Osteocyte (in vitro differentiated cells): ENCODE measurements around the gene TNXB. TPM values are rescaled to one million over a fixed set of nuclear protein-coding genes. Genes with fewer than 3 reads are reported as not detected.
A peak's percentile ranks its signal among the peaks of the same experiment; 100 is the strongest.

ENCODE experiments used
- DNase-seq: peaks from one replicate; pipeline ENCODE4 v3.0.0; 2021; ENCODE audit warnings: mixed read lengths; ENCODE audit not compliant: unreplicated experiment; ENCODE audit errors: extremely low spot score
- H3K27ac Mint-ChIP-seq: one replicate; pipeline ENCODE4 v1.8.0; 2021; ENCODE audit warnings: mild to moderate bottlenecking, mixed read lengths; ENCODE audit not compliant: unreplicated experiment
- H3K27me3 Mint-ChIP-seq: one replicate; pipeline ENCODE4 v1.8.0; 2021; ENCODE audit warnings: mixed read lengths; ENCODE audit not compliant: unreplicated experiment
- H3K36me3 Mint-ChIP-seq: one replicate; pipeline ENCODE4 v1.8.0; 2021; ENCODE audit warnings: mixed read lengths; ENCODE audit not compliant: unreplicated experiment
- H3K4me1 Mint-ChIP-seq: one replicate; pipeline ENCODE4 v1.8.0; 2021; ENCODE audit warnings: mixed read lengths; ENCODE audit not compliant: unreplicated experiment
- H3K4me3 Mint-ChIP-seq: one replicate; pipeline ENCODE4 v1.8.0; 2021; ENCODE audit warnings: mild to moderate bottlenecking, moderate library complexity, mixed read lengths; ENCODE audit not compliant: unreplicated experiment
- H3K9me3 Mint-ChIP-seq: one replicate; pipeline ENCODE4 v1.8.0; 2021; ENCODE audit warnings: mixed read lengths; ENCODE audit not compliant: unreplicated experiment
- total RNA-seq: library from RNA; stranded (reverse); gene quantifications from 2 replicates; pipeline ENCODE4 v1.2.1, GENCODE V29; 2021
- TF ChIP-seq, protein P1 (sequence below): fragments of 200-600 bp; sonication (generic); IDR thresholded peaks from 2 replicates; pipeline ENCODE4 v1.5.0; 2021; ENCODE audit warnings: antibody characterized with exemption, mild to moderate bottlenecking, moderate library complexity

TNXB gene
- total RNA-seq, 1 donor from 2014 or later: 13.9 TPM

DNA sequence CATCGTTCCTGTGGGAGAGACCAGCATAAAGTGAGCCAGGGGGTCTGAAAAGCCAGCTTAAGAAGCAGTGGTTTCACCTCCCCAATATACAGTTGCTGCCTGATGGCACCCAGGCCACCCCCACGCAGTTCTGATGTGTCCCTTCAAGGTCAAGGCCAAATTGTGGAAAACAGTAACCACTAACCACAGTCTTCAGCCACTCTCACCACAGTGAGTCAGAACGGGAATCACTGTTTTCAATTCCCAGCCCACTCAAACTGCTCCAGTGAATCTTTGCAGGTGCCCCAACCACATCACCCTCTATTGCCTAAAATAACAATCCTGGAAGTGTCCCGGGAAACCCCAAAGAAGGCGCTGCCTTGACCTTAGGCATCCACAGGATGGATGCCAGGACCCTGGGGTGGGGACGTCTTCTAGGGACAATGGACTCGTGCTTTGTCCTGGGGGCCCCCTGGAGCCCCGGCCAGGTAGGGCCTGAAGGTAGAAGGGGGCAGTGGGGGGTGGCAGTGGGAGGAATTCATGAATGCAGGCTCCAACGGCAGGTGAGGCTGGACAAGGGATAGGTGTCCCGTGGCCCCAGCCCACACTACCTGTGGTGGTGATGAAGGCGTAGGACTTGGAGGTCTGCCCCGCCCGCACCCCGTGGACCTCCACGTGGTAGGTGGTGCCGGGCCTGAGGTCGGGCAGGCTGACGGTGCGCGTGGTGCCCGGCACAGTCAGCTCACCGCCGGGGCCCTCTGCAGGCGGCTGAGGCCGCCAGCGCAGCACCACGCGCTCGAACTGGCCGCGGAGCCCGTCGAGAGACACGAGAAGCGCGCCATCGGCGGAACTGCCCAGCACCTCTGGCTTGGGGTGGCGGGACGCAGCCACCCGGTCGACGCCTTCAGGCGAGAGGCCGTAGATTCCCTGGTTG, 22.2 kb downstream of the TNXB start:
- H3K27ac Mint-ChIP-seq: peak overlapping the region; percentile 44
- DNase-seq: no peak
- no peaks in the 10 kb centered on the region for H3K36me3 Mint-ChIP-seq
- H3K9me3 Mint-ChIP-seq: no peaks in the 10 kb centered on the region
- no peak overlapping the region for H3K4me3 Mint-ChIP-seq
- H3K4me1 Mint-ChIP-seq: peaks cover 36% of the 10 kb centered on the region
- H3K27me3 Mint-ChIP-seq: peaks cover 3% of the 10 kb centered on the region
- TF ChIP-seq, protein P1, sequence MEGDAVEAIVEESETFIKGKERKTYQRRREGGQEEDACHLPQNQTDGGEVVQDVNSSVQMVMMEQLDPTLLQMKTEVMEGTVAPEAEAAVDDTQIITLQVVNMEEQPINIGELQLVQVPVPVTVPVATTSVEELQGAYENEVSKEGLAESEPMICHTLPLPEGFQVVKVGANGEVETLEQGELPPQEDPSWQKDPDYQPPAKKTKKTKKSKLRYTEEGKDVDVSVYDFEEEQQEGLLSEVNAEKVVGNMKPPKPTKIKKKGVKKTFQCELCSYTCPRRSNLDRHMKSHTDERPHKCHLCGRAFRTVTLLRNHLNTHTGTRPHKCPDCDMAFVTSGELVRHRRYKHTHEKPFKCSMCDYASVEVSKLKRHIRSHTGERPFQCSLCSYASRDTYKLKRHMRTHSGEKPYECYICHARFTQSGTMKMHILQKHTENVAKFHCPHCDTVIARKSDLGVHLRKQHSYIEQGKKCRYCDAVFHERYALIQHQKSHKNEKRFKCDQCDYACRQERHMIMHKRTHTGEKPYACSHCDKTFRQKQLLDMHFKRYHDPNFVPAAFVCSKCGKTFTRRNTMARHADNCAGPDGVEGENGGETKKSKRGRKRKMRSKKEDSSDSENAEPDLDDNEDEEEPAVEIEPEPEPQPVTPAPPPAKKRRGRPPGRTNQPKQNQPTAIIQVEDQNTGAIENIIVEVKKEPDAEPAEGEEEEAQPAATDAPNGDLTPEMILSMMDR: no peak

DNA sequence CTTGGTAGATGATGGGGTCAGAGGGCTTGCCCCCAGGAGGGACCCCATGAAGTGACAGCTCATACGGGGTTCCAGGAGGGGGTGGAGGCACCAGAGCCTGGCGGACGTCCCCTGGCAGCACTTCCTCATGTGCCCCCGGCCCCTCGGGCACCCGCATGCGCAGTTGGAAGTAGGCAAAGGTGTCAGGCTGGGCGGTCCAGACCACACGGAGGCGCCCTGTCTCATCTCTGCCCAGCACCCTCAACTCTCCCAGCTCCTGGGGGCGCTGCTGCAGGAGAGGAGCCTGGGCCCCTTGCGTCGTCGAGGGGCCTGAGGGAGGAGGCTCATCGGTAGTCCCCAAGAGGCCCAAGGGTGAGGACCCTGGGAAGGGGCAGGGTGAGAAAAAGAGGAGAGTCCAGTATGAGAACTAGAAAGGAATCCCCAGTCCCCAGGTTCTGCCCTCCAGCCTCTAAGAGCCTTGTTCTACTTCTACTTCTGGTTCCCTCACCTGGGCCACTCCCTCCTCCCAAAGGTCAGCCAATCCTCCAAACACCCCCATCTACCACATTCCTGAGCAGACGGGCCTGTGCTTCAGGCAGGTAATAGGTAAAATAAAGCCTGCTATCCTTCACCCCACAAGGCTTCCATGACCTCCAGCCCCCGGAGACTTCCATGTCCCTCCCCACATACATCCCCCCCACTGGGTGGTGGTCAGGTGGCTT, 23.2 kb downstream of the TNXB start:
- Mint-ChIP-seq H3K4me1 (peaks cover 43% of the 10 kb centered on the region), H3K27me3 (peaks cover 3% of the 10 kb centered on the region), H3K36me3 (no peaks in the 10 kb centered on the region), H3K9me3 (no peaks in the 10 kb centered on the region), H3K4me3 (no peak overlapping the region), H3K27ac (peak overlapping the region; percentile 44)
- TF ChIP-seq, protein P1: no peak
- no peak for DNase-seq

DNA sequence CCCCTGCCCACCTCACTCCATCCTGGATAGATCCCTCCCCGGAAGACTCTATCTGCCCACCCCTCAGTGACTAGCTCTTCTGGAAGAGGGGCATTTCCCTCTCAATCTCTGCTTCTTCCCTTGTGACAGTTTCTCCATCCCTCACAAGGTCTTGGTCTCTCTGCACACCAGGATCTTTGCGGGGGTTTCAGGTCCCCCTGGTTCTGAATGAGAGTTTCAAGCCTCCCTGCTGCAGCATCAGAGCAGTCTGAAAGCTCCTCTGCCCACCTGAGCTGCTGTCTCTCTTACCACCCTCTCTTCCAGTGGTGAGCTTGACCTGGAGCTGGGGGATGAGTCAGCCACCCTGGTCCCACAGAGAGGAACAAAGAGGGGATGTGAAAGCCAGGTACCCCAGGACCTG, 24.4 kb downstream of the TNXB start:
- Mint-ChIP-seq H3K4me3 (no peak overlapping the region), H3K27ac (no peak overlapping the region), H3K9me3 (no peaks in the 10 kb centered on the region), H3K36me3 (no peaks in the 10 kb centered on the region), H3K4me1 (peaks cover 51% of the 10 kb centered on the region), H3K27me3 (peaks cover 3% of the 10 kb centered on the region)
- TF ChIP-seq, protein P1: no peak
- no peak for DNase-seq

DNA sequence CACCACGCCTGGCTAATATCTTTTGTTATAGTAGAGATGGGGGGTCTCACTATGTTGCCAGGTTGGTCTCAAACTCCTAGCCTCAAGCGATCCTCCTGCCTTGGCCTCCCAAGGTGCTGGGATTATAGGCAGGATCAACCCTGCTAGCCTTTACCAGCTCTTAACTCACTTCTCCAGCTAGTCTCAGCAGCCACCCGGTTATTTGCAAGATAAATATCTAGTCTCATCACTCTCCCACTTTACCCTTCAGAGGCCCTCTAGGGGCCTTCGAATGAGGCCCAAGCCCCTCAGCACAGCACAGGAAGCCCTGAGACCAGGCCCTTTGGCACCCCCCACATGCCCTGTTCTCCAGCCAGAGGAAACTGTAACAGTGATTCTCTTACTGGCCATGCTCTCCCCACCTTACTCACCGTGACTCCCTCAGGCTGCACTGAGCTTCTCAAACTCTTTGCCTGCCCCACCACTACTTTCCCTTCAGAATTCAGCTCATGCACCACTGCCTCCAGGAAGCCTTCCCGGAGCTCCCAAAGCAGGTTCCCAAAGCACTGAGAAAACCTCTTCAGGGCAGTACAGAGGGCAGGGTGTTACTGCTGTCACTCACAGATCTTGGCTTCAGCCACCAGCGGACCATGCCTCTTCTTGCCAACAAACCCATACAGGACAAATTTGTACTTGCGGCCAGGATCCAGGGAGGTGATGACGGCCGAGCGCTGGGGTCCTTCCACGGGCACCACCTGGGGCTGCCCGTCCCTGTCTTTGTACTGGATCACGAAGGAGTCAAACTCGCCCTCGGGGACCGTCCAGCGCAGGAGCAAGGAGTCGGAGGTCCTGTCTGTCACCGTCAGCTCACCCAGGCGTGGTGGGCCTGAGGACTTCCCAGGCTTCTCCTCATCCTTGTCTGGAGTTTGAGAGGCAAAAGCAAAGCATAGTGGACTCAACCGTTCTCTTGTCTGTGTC, 25.0 kb downstream of the TNXB start:
- no peak for DNase-seq
- Mint-ChIP-seq H3K36me3 (no peaks in the 10 kb centered on the region), H3K27me3 (peaks cover 3% of the 10 kb centered on the region), H3K4me1 (peaks cover 57% of the 10 kb centered on the region), H3K4me3 (no peak overlapping the region), H3K9me3 (no peaks in the 10 kb centered on the region), H3K27ac (no peak overlapping the region)
- TF ChIP-seq, protein P1: no peak
